HG03439 (cell line): ENCODE measurements around the gene CFAP299.

Experiments used
- ATAC-seq: cut with Tn5 transposase; IDR thresholded peaks from one replicate; pipeline ENCODE4 v1.9.1; 2021; ENCODE audit warnings: mild to moderate bottlenecking, moderate library complexity; ENCODE audit not compliant: unreplicated experiment

The CFAP299 gene

GRCh38 chr4:80387390-80388283 is 52.1 kb downstream of the CFAP299 start:
- ATAC-seq: no peak

- ATAC-seq: no peak
Measured at GRCh38 chr4:80388284-80388607, 52.7 kb downstream of the CFAP299 start.

GRCh38 chr4:80390178-80390577 is 54.6 kb downstream of the CFAP299 start:
- no peak for ATAC-seq

GRCh38 chr4:80393246-80393969 is 57.9 kb downstream of the CFAP299 start:
- no peak for ATAC-seq

GRCh38 chr4:80393970-80394250 is 58.4 kb downstream of the CFAP299 start:
- no peak for ATAC-seq

- ATAC-seq: no peak
Measured at GRCh38 chr4:80407246-80407645, 71.7 kb downstream of the CFAP299 start.

- ATAC-seq: no peak
Measured at GRCh38 chr4:80409809-80410208, 74.3 kb downstream of the CFAP299 start.

GRCh38 chr4:80412322-80412721 is 76.8 kb downstream of the CFAP299 start:
- no peak for ATAC-seq

GRCh38 chr4:80413086-80413485 is 77.6 kb downstream of the CFAP299 start:
- no peak for ATAC-seq

GRCh38 chr4:80417019-80417418 is 81.5 kb downstream of the CFAP299 start:
- no peak for ATAC-seq

- no peak for ATAC-seq
Measured at GRCh38 chr4:80419946-80420345, 84.4 kb downstream of the CFAP299 start.

GRCh38 chr4:80420638-80421037 is 85.1 kb downstream of the CFAP299 start:
- ATAC-seq: no peak

GRCh38 chr4:80422727-80423404 is 87.3 kb downstream of the CFAP299 start:
- no peak for ATAC-seq

GRCh38 chr4:80423553-80424224 is 88.2 kb downstream of the CFAP299 start:
- no peak for ATAC-seq

- no peak for ATAC-seq
Measured at GRCh38 chr4:80424225-80424581, 88.7 kb downstream of the CFAP299 start.

GRCh38 chr4:80425124-80426100 is 89.9 kb downstream of the CFAP299 start:
- no peak for ATAC-seq

GRCh38 chr4:80431203-80431965 is 95.9 kb downstream of the CFAP299 start:
- ATAC-seq: no peak

- no peak for ATAC-seq
Measured at GRCh38 chr4:80434238-80434637, 98.7 kb downstream of the CFAP299 start.

GRCh38 chr4:80438016-80438415 is 102.5 kb downstream of the CFAP299 start:
- no peak for ATAC-seq
